GM12865 (cell line): Measurements from ENCODE around the gene CHCHD6.

Experiments
- DNase-seq: peaks from one replicate; pipeline ENCODE4 v3.0.0; 2010; ENCODE audit warnings: low read depth
- H3K4me3 ChIP-seq: 2 replicates; pipeline ENCODE4 v1.5.1; 2011; ENCODE audit warnings: mild to moderate bottlenecking, low read depth, low read length, control low read depth
- TF ChIP-seq, protein P1 (sequence below): IDR thresholded peaks from 2 replicates; pipeline ENCODE4 v1.5.1; 2011; ENCODE audit warnings: low read length, control low read depth, low read depth, inconsistent platforms; ENCODE audit not compliant: insufficient read depth; ENCODE audit errors: missing control alignments

The CHCHD6 gene

DNA sequence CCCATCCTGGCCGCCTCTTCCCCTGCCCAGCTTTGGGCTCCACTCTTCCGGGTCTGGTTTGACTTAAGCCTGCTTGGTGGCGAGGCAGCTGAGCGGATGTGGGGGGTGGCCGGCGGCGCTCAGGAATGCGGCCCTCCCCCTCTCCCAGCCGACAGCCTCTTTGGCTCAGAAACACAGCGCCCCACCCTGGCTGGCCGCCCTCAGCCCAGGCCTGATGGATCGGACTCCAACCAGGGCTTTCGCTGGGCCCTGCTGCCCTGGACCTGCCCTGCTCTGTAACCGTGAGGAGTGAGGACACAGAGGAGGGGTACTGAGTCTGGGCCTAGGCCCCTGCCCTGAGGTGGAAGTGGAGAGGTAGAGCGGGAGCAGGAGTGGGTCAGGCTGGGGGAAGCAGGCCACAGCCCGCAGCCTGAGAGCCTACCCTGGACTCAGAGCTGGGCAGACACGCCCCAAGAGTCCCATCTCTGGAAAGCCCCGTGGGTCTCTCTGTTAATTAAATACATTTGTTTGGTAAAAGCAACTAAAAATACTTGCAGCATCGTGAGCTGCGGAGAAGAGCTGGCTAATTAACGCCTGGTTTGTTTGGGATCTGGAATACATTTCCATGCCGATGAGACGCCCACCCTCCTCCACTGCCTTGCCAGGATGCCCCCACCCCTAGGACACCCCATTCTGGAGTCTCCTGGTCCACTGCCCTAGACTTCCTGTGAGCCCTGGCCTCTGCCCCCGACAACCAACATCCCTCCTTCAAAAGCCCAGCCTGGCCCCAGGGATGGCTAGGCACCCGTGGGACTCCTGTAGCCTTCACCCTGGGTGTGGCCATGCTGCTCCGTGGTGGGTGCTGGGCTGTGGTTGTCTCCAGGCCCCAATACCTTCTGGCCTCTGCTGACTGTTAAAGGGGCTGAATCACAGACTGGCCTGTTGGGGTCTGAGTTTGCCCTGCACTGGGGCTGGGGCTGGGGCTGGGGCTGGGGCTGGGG, 298.4 kb downstream of the CHCHD6 start:
- TF ChIP-seq, protein P1, sequence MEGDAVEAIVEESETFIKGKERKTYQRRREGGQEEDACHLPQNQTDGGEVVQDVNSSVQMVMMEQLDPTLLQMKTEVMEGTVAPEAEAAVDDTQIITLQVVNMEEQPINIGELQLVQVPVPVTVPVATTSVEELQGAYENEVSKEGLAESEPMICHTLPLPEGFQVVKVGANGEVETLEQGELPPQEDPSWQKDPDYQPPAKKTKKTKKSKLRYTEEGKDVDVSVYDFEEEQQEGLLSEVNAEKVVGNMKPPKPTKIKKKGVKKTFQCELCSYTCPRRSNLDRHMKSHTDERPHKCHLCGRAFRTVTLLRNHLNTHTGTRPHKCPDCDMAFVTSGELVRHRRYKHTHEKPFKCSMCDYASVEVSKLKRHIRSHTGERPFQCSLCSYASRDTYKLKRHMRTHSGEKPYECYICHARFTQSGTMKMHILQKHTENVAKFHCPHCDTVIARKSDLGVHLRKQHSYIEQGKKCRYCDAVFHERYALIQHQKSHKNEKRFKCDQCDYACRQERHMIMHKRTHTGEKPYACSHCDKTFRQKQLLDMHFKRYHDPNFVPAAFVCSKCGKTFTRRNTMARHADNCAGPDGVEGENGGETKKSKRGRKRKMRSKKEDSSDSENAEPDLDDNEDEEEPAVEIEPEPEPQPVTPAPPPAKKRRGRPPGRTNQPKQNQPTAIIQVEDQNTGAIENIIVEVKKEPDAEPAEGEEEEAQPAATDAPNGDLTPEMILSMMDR = peak; percentile 52
- peak; percentile 88 for DNase-seq
- no peak overlapping the region for H3K4me3 ChIP-seq

GRCh38 chr3:127003175-127003555, 299.1 kb downstream of the CHCHD6 start:
- TF ChIP-seq, protein P1 = no peak
- H3K4me3 ChIP-seq = no peak overlapping the region
- no peak for DNase-seq

- DNase-seq = no peak
- H3K4me3 ChIP-seq = no peak overlapping the region
- TF ChIP-seq, protein P1 = no peak
Measured at GRCh38 chr3:127003601-127004280, 299.7 kb downstream of the CHCHD6 start.

DNA sequence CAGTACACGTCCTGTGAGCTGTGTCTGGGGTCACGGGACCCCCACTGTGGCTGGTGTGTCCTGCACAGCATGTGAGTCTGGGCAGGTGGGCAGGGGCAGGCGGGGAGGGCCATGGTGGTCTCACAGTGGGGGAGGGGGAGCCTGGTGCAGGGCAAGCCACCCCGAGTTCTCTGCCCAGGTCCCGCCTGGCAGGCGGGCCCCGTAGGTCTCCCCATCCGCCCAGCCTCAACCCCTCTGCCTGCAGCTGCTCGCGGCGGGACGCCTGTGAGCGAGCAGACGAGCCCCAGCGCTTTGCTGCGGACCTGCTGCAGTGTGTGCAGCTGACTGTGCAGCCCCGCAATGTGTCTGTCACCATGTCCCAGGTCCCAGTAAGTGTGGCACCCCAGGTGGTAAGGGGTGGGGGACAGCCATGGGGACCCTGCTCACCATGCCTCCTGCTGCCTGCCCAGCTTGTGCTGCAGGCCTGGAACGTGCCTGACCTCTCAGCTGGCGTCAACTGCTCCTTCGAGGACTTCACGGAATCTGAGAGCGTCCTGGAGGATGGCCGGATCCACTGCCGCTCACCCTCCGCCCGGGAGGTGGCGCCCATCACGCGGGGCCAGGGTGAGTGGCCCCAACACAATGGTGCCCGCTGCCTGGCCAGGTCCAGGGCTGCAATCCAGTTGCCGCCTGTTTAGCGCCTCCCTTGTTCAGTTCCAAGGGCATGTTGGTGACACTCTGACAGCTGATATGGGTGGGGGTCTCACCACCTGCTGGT, 300.8 kb downstream of the CHCHD6 start:
- no peak overlapping the region for H3K4me3 ChIP-seq
- no peak for DNase-seq

DNA sequence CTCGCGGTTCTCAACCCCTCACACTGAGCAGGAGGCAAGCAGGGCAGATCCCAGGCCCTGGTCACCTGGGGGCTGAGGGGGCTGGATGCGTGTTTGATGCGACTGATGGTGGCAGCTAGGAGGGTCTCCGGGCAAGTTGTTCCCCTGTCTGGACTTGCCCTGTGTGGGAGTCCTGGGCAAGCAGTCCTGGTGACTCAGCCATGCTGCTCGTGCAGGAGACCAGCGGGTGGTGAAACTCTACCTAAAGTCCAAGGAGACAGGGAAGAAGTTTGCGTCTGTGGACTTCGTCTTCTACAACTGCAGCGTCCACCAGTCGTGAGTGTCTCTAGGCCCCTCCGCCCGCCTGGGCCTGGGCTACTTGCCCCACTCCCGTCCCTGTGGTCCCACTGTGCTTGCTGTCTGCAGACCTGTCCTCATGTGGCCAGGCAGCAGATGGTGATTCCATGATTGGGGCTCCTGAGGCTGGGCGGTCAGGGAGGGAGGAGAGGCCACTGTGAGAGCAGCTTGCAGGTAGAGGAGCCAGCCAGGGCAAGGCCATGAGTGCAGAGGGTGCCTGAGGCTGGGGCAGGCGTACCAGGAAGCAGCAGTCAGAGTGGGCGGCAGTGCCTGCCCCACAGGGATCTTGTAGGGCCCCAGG, 301.9 kb downstream of the CHCHD6 start:
- no peak overlapping the region for H3K4me3 ChIP-seq
- TF ChIP-seq, protein P1 = no peak
- no peak for DNase-seq

More for the DNA sequence above, 300.8 kb downstream of the CHCHD6 start:
- TF ChIP-seq, protein P1 = no peak

GRCh38 chr3:127006781-127007436, 302.9 kb downstream of the CHCHD6 start:
- no peak overlapping the region for H3K4me3 ChIP-seq
- no peak for DNase-seq
- TF ChIP-seq, protein P1 = no peak
